Frontal cortex (tissue), 4 donors: ENCODE measurements around the gene PCED1A. TPM values are rescaled to one million over a fixed set of nuclear protein-coding genes. Genes with fewer than 3 reads are reported as not detected.
"Not testable (repeated sequence)": the region's sequence is repeated elsewhere in the genome, so short reads cannot be mapped to it uniquely, and the experiment has no call there.

Experiments used
- DNase-seq, 2 donors: peaks; one replicate each; pipeline ENCODE4 v3.0.0; 2012; ENCODE audit warnings: low spot score in 2 of 2
- FAIRE-seq: peaks from 2 replicates; lab custom pipeline; 2012; peaks lifted over from hg19 to GRCh38; lab: Jason Lieb, UNC
- total RNA-seq: library from RNA; depleted of rRNA; stranded (reverse); fragments of >200 nt; gene quantifications from one replicate; pipeline ENCODE4 v1.2.3, GENCODE V29; 2014
- donor health status: control.
- donor health status: control.
- donor health status: control.

Gene PCED1A
- total RNA-seq, 1 donor from 2014 or later: 17.9 TPM

DNA sequence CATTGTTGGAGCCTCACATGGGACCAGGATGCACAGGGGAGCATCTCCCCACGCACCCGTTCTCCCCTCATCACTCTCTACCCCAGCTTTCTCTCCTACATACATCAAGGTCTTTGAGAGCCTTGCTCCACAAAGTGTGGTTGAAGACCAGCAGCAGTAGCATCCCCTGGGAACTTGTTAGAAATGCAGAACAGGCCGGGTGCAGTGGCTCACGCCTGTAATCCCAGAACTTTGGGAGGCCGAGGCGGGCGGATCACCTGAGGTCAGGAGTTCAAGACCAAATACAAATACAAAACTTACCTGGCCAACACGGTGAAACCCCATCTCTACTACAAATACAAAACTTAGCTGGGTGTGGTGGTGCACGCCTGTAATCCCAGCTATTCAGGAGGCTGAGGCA, 32.5 kb downstream of the PCED1A start:
- FAIRE-seq, DNase-seq: not testable (repeated sequence)

DNA sequence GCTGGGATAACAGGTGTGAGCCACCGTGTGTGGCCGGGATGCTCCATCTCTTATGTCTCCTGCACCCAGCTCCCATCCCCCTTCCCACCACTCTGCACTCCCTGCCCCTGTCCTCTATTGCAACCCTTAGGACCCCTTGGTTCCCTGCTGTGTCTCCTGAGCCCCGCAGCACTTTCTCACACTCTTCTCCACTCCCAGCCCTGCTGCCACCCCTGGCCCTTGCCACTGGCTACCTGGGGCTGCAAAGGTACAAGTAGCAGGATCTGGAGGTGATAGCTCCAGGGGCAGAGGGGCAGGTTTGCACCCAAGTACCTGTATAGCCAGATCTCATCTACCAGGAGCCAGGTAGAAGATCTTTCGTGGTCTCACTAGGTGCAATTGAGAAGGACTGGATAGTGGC, 33.4 kb downstream of the PCED1A start:
- FAIRE-seq: no peak
- DNase-seq: no peak

DNA sequence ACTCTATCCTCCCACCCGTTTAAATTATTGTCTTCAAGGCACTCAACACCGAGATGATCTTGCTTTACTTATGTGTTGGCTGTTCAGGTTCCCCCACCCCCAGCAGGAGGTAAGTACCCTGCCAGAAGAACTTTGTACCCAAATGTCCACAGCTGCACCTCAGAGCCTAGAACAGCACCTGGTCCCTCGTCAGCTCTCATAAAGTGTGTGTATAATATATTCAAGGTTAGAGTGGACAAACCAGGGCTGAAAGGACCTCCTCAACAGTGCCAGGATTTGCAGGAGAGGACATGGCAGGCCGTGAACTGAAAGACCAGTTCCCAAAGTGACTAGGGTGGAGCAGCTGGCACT, 34.1 kb downstream of the PCED1A start:
- FAIRE-seq (no peak), DNase-seq (no peak)

DNA sequence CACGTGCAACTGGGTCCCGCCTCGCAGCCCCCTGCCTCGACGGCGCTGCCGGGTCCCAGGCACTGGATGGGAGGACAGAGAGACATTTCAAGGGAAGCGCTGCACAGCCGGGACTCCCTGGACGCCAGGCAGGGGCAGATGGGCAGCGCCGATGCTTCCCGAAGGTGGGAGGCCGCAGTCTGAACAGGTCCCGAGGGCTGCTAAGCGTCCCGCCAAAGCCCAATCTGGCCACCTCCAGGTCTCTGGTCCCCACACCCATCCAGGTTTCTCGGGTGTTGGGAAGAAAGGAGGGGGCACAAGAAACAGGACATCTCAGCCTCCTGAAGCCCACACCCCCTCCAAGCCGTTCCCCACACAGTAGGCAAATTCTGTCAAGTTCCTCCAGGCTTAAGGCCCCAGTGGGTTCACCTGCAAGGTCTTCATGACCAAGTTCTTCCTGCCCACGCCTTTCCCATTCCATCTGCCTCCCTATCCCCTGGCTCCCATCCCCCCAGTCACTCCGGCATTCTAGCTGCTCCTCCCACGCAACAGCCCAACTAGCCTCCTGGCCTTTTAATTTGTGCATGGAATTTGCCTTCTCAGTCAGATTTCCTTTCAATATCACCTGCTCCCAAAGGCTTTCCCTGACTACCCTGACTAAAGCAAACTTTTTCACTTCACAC, 34.6 kb downstream of the PCED1A start:
- DNase-seq (no peak), FAIRE-seq (no peak)

DNA sequence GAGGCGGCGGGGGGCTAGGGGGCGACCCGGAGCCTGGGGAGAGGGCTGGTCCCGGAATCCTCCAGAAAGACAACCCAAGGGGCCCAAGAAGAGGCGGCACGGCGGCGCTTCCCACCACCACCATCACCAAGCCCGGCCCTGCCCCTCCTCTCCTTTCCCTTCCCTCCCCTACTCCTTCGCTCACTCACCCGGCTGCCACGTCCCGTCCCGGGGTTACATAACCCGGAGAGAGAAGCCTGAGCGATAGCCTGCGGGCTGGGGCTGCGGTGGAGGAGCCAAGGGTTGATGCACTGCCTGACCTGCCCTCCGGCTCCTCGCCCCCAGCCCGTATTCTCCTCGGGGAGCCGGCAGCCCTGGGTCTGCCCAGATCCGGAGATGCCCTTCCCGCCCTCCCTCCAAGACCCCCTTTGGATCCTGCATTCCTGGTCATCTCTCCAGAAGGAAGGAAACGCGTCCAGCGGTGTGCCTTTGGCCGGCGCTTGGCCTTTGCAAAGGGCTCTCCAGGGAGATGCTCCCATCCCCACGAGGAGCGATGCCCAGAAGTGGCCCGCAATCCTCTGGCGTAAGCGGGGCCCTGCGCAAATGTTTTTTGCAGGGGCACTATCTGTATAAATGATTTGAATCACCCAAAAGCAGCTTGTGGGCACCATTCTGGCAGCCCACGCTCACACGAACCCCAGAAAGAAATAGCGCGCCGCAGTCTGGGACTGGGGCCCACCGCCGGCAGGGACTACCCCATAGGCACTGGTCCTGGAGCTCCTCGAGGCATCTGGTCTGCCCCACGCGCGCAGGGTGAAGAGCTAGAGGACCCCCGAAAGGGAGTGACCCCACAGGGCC, 35.4 kb downstream of the PCED1A start:
- FAIRE-seq: no peak

DNA sequence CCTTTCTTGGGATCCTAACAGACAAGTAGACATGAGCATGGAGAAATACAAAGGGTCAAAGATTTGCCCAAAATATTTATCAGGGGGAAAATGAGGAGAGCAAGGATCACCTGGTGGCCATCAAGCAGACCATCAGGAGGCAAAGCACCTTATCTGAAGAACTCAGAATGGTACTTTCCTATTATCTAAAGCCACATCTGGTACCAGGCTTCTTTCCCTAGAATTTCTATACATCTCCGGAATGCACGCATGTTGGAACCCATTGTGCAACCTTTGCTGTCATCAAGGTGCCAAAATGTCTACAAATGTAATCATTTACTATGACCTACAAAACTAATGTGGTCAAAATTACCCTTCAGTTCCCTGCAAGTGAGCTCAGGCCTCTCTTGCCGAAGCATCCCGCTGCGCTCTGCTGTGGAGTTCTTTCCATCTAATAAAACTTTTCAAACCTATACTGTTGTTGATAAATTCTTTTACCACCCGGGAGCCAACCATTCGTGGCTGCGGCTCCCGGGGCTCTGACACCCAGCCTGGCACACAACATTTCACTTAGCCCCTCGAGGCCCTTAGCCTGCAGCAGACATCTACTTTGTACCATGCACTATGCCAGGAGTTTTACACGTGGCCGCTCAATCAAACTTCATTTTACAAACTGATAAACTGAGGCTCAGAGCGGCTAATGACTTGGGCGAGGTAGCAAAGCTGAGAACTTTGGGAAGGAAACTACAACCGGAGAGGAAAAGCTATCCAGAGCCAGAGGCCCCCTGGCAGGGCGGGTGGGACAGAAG, 36.2 kb downstream of the PCED1A start:
- DNase-seq: no peak
- FAIRE-seq: no peak

More for the DNA sequence above, 35.4 kb downstream of the PCED1A start:
- no peak for DNase-seq

DNA sequence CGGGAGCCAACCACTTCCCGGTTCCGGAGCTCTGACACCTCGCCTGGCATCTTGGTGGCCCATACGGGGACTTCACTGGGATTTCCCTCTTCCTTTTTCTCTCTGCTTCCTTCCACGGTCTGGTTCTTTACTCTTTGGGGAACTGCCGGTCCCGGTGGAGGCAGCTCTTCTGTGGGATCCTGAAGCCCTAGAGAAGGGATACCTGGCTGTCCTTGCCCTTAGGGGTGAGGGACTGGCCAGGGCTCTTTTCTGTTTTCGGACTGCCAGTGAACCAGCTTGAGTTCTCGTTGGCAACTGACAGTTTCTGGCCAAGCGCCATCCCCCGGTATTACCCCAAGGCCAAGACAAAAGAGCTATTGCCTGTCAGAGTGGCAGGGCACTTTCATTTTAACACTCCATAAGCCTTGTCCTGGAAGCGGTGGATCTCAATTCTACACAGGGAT, 39.1 kb downstream of the PCED1A start:
- no peak for FAIRE-seq
- no peak for DNase-seq

DNA sequence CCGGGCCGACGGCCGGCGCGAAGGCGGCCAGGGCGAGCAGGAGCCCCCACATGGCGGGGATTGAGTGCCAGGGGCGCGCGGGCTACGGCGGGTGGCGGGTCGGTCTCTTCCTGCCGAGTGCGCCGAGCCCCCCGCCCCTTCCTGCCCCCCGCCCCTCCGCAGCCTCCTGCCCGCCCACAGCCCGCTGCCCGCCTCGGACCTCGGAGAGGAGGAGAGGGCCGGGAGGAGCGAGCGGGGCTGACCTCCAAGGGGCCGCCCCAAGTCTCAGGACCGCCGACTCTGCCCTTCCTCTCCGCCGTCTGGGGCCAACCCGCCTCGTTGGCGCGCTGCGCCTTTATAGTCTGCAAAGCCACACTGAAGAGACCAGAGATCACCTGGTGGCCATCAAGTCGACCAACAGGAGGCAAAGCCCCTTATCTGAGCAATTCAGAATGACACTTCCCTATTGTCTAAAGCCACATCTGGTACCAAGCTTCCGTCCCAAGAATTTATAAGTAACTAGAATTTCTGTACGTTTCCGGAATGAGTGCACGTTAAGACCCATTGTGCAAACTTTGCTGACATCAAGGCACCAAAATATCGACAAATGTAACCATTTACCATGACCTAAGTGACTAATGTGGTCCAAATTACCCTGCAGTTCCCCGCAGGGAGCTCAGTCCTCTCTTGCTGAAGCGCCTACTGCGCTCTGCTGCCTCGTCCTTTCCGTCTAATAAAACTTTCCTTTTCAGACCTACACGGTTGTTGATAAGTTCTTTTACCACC, 39.8 kb downstream of the PCED1A start, which contains the start of gene CPXM1:
Gene CPXM1, minus strand, starts transcription at position 107 of the 765 bp plus-strand sequence. Its CDS starts 55 bp downstream, at position 52.
- FAIRE-seq (no peak), DNase-seq (no peak)

DNA sequence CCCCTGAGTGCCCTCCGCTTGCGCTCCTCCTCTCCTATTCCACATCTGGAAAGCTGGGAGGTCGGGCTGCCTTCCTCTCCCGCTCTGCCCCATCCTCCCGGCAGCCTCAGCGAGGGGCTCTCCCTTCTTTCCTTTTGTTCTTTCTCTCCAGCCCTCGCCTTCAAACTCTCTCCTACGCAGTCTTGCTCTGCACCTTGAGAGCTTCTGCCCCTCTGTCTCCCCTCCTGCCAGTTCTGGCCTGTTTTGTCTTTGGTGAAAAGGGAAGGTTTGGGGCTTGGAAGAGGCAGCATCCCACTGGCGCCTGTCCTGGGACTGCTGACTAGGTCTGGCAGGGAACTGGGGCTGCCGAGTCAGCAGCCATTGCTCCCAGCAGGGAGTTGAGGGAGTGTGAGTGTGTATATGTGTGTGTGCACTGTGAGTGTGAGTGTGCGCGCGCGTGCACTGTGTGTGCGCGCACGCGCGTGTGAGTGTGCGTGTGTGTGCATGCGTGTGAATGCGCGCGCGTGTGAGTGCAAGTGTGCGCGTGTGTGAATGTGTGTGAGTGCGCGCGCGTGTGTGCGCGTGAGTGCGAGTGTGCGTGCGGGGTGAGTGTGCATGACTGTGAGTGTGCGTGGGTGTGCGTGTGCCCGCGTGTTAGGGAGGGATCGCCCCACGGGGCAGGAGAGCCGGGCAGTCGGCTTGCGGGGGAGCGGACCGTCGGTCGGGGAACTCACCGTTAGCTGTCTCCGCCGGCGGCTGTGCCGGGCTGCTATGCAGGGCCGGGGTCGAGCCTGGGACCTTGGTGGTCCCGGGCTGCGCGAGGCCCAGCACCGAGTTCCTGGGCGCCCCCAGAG, 40.6 kb downstream of the PCED1A start:
- no peak for FAIRE-seq
- DNase-seq: peak; percentile 12 to 51

DNA sequence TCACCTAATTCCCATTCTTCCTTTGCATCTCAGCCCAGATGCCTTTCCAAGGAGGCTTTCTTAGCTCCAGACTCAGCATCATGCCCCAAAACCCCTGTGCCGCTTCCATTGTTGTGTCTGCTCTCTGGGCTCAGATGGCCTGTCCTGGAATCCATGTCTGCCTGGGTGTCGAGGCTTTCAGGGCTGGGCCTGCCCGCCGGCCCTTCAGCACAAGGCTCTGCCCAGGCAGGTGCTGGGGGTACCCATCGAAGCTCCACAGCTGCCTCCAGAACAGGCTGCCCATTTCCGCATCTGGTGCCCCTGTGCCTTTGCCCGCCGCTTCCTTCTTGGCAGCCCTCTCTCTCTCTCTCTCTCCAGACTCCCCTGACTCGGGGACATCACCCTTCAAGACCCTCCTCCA, 41.2 kb downstream of the PCED1A start:
- DNase-seq (no peak), FAIRE-seq (no peak)

DNA sequence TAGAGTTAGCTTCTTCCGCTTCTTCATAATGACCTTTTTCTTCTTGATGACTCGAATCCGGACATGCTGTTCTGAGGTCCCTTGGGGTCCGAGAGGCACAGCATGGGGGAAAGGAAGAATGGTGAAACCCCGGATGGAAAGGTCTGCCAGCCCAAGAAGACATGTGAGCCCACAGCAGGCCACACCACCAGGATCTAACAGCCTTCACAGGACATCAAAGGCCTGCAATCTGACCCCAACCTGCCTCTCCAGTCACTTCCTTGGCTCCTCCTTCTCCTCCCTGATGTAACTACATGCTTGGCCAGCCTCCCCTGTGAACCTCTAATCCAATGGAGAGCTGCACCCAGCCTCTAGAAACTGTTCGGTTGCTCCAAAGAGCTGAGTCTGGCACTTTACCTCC, 41.6 kb downstream of the PCED1A start:
- DNase-seq: no peak
- no peak for FAIRE-seq

DNA sequence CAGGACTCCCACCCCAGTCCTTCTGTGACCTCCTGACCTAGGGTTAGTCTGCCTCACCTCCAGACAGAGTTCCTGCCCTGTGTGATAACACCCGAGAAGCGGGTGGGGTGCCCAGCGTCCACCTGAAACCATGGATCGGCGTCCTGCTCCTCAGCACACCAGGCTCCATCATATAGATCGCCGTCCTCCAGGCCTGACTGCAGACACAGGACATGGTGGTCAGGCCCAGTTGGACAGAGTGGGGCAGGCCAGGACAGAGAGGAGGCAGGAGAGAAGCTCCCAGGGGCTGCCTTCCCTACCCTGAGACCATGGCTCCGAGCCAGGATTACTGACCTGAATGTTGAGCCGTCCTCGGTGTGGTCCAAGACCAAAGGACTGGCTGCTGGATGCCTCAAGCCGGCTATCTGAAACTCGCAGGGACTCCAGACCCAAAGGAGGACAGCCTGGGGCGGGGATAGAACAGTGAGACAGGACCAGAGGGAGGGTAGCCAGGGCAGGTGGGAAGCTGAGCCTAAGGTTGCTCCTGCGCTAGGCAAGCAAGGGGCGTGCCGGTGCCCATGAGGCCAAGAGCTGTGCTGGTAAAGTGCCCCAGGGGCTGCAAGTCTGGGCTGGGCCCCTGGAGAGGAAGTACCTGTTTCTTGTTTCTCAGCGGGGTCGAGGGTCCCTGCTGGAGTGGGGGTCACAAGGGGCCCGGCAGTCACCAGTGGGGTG, 42.2 kb downstream of the PCED1A start:
- FAIRE-seq: no peak
- no peak for DNase-seq

DNA sequence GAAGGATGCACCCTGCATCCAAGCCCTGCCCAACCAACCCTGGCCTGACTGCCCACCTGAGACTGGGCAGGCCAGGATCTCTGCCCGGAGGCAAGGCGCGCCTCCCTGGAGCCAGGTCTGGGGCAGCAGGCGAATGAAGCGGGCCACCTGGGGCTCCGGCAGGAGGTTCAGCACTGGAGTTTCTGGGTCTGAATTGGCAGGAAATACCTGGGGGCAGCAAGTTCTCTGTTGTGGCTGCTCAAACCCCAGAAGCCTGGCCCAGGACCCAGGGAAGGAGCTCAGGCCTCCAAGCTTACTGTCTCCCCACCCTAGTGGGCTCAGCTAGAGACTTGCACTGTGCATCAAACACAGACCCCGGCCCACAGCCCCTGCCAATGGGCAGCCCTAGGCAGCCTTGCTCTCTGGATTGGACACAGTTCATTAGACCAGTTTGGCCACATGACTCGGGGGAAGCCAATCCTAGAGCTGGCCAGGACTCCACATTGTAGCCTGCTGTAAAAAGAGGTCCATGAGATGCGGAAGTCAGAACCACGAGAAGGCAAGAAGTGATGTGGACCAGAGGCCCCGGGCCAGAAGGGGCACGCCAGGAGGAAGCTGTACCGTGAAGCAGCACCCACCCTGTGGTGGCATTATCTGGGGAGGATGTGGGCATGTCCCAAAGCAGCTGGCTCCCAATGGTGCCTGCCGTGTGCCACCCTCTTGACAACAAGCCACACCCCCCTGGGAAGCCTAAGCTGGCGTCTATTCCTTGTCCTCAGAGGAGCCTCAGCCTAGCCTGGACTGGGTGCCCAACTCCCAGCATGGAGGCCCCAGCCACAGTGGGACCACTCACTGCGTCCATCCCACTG, 43.1 kb downstream of the PCED1A start:
- FAIRE-seq (no peak), DNase-seq (no peak)

DNA sequence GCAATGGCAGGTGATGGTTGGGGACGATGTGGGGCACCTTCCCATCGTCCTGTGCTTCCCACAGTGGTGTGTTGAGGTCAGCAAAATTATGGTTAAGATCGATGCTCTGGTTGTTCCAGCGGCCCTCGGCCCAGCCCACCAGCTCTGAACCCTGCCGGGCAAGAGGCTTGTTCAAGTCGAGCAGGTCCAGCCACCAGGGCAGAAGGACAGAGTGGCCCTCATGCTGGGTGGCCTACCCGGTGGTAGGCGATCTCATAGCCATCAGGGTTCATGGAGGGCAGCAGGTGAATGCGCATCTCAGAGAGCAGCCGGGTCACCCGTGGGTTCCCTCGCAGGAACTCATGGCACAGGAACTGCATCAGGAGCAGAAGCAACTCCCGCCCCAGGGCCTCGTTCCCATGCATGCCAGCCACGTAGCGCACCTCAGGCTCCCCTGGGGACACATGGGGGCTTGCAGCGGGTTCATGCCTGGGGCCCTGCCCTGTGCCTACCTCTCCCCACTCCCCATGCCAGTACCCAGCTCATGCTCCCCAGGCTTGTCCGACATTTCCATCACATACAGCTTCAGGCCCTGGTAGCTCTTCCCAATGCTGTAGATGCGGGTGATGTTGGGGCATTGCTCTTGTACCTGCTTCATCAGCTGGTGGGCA, 44.3 kb downstream of the PCED1A start:
- no peak for DNase-seq
- no peak for FAIRE-seq

DNA sequence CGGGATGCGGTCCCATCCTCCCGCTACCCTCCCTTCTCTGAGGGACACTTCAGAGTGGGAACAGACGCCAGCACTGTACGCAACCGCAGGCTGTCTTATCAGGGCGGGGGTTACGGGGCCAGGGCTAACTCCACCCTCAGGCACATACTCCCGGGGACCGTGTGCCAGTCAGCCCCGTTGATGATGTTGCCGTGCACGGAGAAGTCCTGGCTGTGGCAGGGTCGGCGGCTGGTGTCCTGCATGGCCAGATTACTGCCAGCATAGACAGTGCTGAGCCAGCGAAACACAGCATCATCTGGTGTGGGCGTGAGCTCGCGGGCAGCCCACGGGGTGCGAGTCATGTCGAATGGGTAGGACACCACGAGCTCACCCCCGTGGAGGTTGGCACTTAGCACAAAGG, 45.0 kb downstream of the PCED1A start:
- DNase-seq: no peak
- FAIRE-seq: no peak

DNA sequence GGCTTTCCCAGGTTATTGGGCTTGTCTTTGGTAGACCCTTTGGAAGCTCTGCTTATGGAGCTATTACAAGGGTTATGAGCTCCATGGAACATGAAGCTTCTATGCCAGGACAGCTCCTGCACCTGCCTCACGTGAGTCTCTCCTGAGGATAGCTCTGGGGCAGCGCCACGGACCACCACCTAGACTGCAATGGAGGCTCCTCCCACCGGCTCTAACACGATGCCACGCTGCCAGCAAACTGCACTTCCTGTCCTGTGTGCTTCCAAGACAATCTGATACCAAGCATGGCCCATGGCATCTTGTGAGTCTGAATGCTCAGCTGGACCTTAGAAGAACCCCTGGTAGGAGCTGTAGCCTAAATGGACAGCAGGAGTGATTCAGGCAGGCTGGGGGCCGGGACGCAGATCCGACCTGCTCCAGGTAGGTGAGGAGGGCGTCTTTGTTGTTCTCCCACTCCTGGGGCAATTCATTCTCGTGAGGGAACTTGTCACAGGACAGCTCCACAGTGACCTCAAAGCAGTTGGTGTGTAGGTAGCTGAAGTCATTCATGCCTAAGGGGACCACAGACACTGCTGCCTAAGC, 45.5 kb downstream of the PCED1A start:
- FAIRE-seq: no peak
- DNase-seq: no peak
